ENCODE measurements around the gene SLC9A2. TPM values are rescaled to one million over a fixed set of nuclear protein-coding genes. Genes with fewer than 3 reads are reported as not detected.

The SLC9A2 gene
- total RNA-seq, 6 donors from 2014 or later = 0.30 to 1.1 (median 0.38) TPM; not detected in 2

DNA sequence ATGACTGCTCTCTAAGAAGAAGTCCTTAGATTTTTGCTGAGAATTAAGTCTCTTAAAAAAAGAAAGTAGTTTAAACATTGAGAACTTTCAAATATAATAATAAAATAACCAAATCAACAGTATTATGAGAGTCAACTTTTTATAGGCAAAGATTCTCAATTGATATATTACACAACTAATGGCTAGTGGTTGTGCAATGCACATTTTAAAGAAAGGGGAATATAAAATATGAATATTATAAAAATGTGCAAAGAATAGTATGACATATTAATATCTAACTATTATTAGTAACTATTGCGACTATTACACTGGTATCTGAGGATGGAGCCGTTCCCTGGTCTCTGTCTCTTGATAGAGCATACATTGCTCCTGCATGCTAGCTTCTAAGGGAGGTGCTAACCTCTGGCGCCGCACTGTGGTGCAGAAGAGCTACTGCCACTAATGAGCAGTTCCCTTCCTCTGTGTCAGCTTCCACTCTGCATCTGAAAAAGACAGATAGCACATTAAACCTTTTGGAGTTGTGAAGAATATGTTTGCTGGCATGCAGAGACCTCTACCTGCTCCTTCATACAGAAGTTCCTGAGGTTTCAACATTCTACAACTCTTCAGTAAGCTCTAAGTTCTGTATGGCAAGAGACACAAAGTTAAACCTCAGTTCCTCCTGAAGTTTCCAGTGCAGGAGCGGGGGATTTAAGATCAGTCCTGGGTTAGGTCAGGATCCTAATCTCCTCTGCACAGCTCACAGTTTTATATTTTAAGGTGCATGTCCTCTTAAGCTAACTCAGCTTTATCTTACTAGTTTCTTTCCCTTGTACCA is 3.5 kb upstream of the SLC9A2 start:
- Histone ChIP-seq H3K27ac (no peak overlapping the region), H3K9me3 (no peaks in the 10 kb centered on the region), H3K4me1 (peaks cover 16 to 22% (median 18%) of the 10 kb centered on the region in 4 donors), H3K4me3 (no peak overlapping the region), H3K27me3 (peaks cover 0 to 25% (median 8%) of the 10 kb centered on the region in 4 donors), H3K36me3 (no peaks in the 10 kb centered on the region)
- WGBS, 2 donors = 18 to 19% methylated on average over 5 of the region's 5 CpGs
- ATAC-seq (ENCODE audit: low FRiP score in 2 of 2) (peak; percentile 83 to 88), DNase-seq (peak in 1 of 2 donors; percentile 80)
- no peak for TF ChIP-seq POLR2A (IDR thresholded peaks at IDR 0.05)
- TF ChIP-seq, protein P1, sequence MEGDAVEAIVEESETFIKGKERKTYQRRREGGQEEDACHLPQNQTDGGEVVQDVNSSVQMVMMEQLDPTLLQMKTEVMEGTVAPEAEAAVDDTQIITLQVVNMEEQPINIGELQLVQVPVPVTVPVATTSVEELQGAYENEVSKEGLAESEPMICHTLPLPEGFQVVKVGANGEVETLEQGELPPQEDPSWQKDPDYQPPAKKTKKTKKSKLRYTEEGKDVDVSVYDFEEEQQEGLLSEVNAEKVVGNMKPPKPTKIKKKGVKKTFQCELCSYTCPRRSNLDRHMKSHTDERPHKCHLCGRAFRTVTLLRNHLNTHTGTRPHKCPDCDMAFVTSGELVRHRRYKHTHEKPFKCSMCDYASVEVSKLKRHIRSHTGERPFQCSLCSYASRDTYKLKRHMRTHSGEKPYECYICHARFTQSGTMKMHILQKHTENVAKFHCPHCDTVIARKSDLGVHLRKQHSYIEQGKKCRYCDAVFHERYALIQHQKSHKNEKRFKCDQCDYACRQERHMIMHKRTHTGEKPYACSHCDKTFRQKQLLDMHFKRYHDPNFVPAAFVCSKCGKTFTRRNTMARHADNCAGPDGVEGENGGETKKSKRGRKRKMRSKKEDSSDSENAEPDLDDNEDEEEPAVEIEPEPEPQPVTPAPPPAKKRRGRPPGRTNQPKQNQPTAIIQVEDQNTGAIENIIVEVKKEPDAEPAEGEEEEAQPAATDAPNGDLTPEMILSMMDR (IDR thresholded peaks at IDR 0.05) = peak; percentile 61 to 73 (median 64)

DNA sequence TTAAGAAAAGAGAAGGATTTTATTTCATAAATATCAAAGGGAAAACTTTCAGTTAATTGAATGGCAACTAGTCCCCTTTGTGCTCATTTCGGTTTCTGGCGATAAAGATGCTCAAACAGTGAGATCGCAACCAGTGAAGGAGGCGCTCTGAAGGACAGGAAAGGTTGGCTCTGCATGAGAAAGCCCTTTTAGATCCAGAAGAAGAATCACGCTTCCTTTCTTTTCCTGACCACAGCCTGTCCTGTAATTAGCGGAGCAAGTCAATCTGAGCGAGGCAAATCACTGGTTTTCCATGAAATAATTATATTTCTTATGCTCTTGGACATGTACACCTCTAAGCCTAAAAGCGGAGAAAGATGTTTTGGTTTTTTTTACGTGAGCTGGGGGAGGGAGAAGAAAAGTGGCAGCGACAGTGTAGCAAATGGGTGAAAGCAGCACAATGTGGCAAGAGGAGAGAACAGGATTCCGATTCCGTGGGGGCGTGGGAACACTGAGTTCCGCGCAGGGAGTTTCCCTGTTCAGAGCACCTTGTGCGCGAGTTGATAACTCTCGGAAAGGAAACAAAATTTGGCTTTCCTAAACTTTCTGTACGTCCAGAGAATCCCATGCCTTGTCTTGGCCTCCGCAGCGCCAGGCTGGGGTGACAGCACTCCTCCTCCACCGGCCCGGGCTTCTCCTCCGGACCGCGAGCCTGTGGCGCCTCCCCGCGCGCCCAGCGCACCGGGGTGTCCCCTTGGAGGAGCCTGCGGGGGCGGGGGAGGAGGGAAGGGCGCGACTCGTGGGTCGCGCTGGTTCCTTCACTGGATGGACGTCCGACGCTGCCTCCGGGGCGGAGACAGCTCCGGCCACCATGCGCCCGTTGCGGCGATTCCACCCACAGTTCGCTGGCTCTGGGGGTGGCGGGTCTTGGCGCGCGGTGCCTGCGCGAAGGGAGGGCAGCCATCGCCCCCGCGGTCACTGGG is 620 bp upstream of the SLC9A2 start:
- H3K27ac ChIP-seq = no peak overlapping the region
- peaks cover 0 to 27% (median 8%) of the 10 kb centered on the region in 4 donors for H3K27me3 ChIP-seq
- peak overlapping the region; percentile 40 to 60 (median 54) for H3K4me3 ChIP-seq
- H3K36me3 ChIP-seq = no peaks in the 10 kb centered on the region
- peak; percentile 29 to 67 for ATAC-seq (ENCODE audit: low FRiP score in 2 of 2)
- TF ChIP-seq, protein P1 (IDR thresholded peaks at IDR 0.05) = no peak
- TF ChIP-seq EP300 (IDR thresholded peaks at IDR 0.05) (no peak), POLR2AphosphoS5 (IDR thresholded peaks at IDR 0.05) (no peak), POLR2A (IDR thresholded peaks at IDR 0.05) (no peak)
- peaks cover 16 to 22% (median 18%) of the 10 kb centered on the region in 4 donors for H3K4me1 ChIP-seq
- peak in 1 of 2 donors; percentile 41 for DNase-seq
- no peaks in the 10 kb centered on the region for H3K9me3 ChIP-seq
- 3 to 8% methylated on average over 18 to 49 of the region's 59 CpGs for WGBS, 2 donors

DNA sequence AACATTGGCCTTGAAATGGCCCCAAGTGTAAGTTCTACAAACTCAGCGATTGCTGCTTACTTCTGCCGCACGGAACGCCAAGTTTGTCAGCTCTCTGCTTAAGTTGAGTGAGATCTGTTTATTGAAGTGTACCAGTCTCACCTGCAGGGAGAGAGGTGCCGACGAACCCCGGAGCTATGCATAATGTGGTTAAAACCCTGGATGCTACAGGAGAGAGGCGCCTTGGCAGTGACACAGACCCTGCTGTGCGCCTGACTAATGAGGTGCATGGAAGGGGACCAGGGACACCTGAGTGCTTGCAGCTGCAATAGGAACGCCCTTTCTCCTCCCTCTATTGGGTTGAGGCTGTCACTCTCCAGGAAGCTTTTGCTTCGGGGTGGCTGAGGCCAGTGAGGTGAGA is 979 bp downstream of the SLC9A2 start:
- no peak overlapping the region for H3K27ac ChIP-seq
- TF ChIP-seq POLR2A (IDR thresholded peaks at IDR 0.05) = no peak
- no peak for TF ChIP-seq POLR2AphosphoS5 (IDR thresholded peaks at IDR 0.05)
- TF ChIP-seq, protein P1 (IDR thresholded peaks at IDR 0.05) = no peak
- no peak for TF ChIP-seq EP300 (IDR thresholded peaks at IDR 0.05)
- H3K36me3 ChIP-seq = no peaks in the 10 kb centered on the region
- peaks cover 16 to 22% (median 18%) of the 10 kb centered on the region in 4 donors for H3K4me1 ChIP-seq
- H3K9me3 ChIP-seq = no peaks in the 10 kb centered on the region
- ATAC-seq (ENCODE audit: low FRiP score in 2 of 2) (no peak), DNase-seq (no peak)
- peak overlapping the region in 3 of 4 donors; percentile 52 to 60 (median 55) for H3K4me3 ChIP-seq
- WGBS, 2 donors = 24 to 44% methylated on average over 10 to 11 of the region's 11 CpGs
- H3K27me3 ChIP-seq = peaks cover 0 to 27% (median 8%) of the 10 kb centered on the region in 4 donors

DNA sequence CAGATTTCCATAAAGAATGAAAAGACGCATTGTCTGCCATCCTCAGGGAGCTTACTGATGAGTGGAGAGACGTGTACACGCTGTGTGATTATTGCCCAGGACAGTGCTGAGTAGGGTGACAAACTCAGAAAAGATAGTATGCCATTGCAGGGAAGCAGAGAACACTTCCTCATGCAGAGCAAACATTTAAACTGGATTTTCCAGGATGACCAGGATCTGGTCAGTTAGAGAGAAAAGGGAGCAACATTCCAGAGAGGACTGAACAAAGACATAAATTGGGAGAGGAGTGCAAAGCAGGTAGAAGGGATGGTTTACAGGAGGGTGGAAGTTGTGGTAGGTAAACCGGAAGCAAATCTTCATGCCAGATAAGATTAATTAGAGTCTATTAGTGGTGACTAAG is 2.3 kb downstream of the SLC9A2 start:
- no peak overlapping the region for H3K27ac ChIP-seq
- H3K4me1 ChIP-seq = peaks cover 16 to 22% (median 18%) of the 10 kb centered on the region in 4 donors
- DNase-seq = no peak
- peaks cover 0 to 27% (median 8%) of the 10 kb centered on the region in 4 donors for H3K27me3 ChIP-seq
- ATAC-seq (ENCODE audit: low FRiP score in 2 of 2) = no peak
- no peak overlapping the region for H3K4me3 ChIP-seq
- WGBS, 2 donors = 68 to 69% methylated on average over 4 of the region's 4 CpGs
- no peaks in the 10 kb centered on the region for H3K36me3 ChIP-seq
- TF ChIP-seq EP300 (IDR thresholded peaks at IDR 0.05) (no peak), POLR2AphosphoS5 (IDR thresholded peaks at IDR 0.05) (no peak), POLR2A (IDR thresholded peaks at IDR 0.05) (no peak)
- TF ChIP-seq, protein P1 (IDR thresholded peaks at IDR 0.05) = no peak
- H3K9me3 ChIP-seq = no peaks in the 10 kb centered on the region

Data from upper lobe of left lung (tissue), 6 donors.